K562 (cell line): ENCODE results near the gene DSCAM. TPM values are rescaled to one million over a fixed set of nuclear protein-coding genes. Genes with fewer than 3 reads are reported as not detected.

Source experiments
- ARID3A ChIP-seq: IDR thresholded peaks from 2 replicates; pipeline ENCODE4 v1.6.1; 2012; ENCODE audit warnings: low read depth, low read length, improper control_type of control experiment, borderline replicate concordance
- HNRNPL ChIP-seq: fragments of 200-400 bp; formaldehyde crosslinking; IDR thresholded peaks from 2 replicates; pipeline ENCODE4 v1.6.1; 2017; ENCODE audit warnings: low read depth, mild to moderate bottlenecking, low read length
- IFI16 ChIP-seq: fragments of 250-450 bp; sonication (Bioruptor Pico); IDR thresholded peaks from 2 replicates; pipeline ENCODE4 v2.1.2; 2022; ENCODE audit warnings: mild to moderate bottlenecking, inconsistent platforms
- LEF1 ChIP-seq: fragments of 450-650 bp; IDR thresholded peaks from 2 replicates; pipeline ENCODE4 v1.6.1; 2016; ENCODE audit warnings: mild to moderate bottlenecking
- RFX7 ChIP-seq: fragments of 250-450 bp; sonication (Bioruptor Pico); IDR thresholded peaks from 2 replicates; pipeline ENCODE4 v1.5.1; 2021; ENCODE audit warnings: mild to moderate bottlenecking
- TAF15 ChIP-seq: fragments of 200-400 bp; formaldehyde crosslinking; IDR thresholded peaks from 2 replicates; pipeline ENCODE4 v1.6.1; 2017; ENCODE audit warnings: mild to moderate bottlenecking, low read depth, low read length, moderate library complexity
- UBTF ChIP-seq, 2 experiments: IDR thresholded peaks; 2 replicates each; pipeline ENCODE4 v1.6.1; 2012; ENCODE audit warnings: improper control_type of control experiment in 2 of 2, low read depth in 2 of 2, low read length in 2 of 2, borderline replicate concordance in 1 of 2
- XRCC3 ChIP-seq: fragments of 450-650 bp; IDR thresholded peaks from 2 replicates; pipeline ENCODE4 v1.6.1; 2017; ENCODE audit warnings: mild to moderate bottlenecking, moderate library complexity
- ZBTB5 ChIP-seq: fragments of 450-650 bp; IDR thresholded peaks from 2 replicates; pipeline ENCODE4 v1.6.1; 2017; ENCODE audit warnings: antibody characterized with exemption
- ZFP1 ChIP-seq: fragments of 450-650 bp; formaldehyde crosslinking; IDR thresholded peaks from 2 replicates; pipeline ENCODE4 v1.4.0; 2020; ENCODE audit warnings: mild to moderate bottlenecking, mixed read lengths
- ZNF253 ChIP-seq: fragments of 250-450 bp; sonication (Bioruptor Pico); conservative IDR thresholded peaks from 2 replicates; pipeline ENCODE4 v1.6.1; 2021; ENCODE audit warnings: mild to moderate bottlenecking
- ZNF699 ChIP-seq: fragments of 250-450 bp; sonication (Bioruptor Pico); IDR thresholded peaks from 2 replicates; pipeline ENCODE4 v1.8.0; 2021; ENCODE audit warnings: mild to moderate bottlenecking, moderate library complexity; ENCODE audit not compliant: insufficient replicate concordance
- polyA plus RNA-seq, 8 experiments: library from polyadenylated mRNA; depleted of rRNA in 4 of 8; stranded (reverse) in 5 of 8; unstranded in 3 of 8; fragments of >200 nt; fragmentation: Nextera tagmentation in 2 of 8; fragmentation: Illumina TruSeq in 1 of 8; extraction: Ambion mirVana in 2 of 8; extraction: Trizol in 1 of 8; gene quantifications; 2 replicates each; pipeline versions ENCODE4 v1.2.1 to v1.2.3, GENCODE V29; 2011 to 2014; ENCODE audit warnings: inconsistent platforms in 1 of 8, missing spikeins in 1 of 8
- total RNA-seq, 7 experiments: library from RNA; depleted of rRNA in 6 of 7; stranded (reverse); fragments of >200 nt in 6 of 7; fragmentation: Illumina TruSeq in 2 of 7; extraction: Trizol in 2 of 7; gene quantifications; 2 replicates each; pipeline versions ENCODE4 v1.2.1 to v1.2.3, GENCODE V29; 2011 to 2021; ENCODE audit warnings: low replicate concordance in 1 of 7
- TF ChIP-seq, protein P1 (sequence below), 2 experiments: fragments of 450-650 bp; formaldehyde crosslinking in 1 of 2; IDR thresholded peaks; 2 replicates each; pipeline versions ENCODE4 v1.4.0 to v1.6.1; 2014 to 2020; ENCODE audit warnings: mild to moderate bottlenecking in 2 of 2, borderline replicate concordance in 1 of 2, low read depth in 1 of 2

DSCAM gene
- total and polyA plus RNA-seq, 9 of the 15 experiments (the other 6 are each of a cell fraction or from before 2014, with no cell fraction given), result not detected

GRCh38 chr21:40586575-40586974 is 260.4 kb downstream of the DSCAM start (continued):
- TF ChIP-seq, protein P1, sequence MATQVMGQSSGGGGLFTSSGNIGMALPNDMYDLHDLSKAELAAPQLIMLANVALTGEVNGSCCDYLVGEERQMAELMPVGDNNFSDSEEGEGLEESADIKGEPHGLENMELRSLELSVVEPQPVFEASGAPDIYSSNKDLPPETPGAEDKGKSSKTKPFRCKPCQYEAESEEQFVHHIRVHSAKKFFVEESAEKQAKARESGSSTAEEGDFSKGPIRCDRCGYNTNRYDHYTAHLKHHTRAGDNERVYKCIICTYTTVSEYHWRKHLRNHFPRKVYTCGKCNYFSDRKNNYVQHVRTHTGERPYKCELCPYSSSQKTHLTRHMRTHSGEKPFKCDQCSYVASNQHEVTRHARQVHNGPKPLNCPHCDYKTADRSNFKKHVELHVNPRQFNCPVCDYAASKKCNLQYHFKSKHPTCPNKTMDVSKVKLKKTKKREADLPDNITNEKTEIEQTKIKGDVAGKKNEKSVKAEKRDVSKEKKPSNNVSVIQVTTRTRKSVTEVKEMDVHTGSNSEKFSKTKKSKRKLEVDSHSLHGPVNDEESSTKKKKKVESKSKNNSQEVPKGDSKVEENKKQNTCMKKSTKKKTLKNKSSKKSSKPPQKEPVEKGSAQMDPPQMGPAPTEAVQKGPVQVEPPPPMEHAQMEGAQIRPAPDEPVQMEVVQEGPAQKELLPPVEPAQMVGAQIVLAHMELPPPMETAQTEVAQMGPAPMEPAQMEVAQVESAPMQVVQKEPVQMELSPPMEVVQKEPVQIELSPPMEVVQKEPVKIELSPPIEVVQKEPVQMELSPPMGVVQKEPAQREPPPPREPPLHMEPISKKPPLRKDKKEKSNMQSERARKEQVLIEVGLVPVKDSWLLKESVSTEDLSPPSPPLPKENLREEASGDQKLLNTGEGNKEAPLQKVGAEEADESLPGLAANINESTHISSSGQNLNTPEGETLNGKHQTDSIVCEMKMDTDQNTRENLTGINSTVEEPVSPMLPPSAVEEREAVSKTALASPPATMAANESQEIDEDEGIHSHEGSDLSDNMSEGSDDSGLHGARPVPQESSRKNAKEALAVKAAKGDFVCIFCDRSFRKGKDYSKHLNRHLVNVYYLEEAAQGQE (IDR thresholded peaks at IDR 0.05; ENCODE audit: borderline replicate concordance), result no peak
- TF ChIP-seq, protein P1 (CRISPR knock-in tag; IDR thresholded peaks at IDR 0.05; ENCODE audit: low read depth), result no peak
- TF ChIP-seq ZFP1 (CRISPR knock-in tag) (no peak), UBTF (IDR thresholded peaks at IDR 0.05; ENCODE audit: borderline replicate concordance in 1 of 2, low read depth in 2 of 2, low read length in 2 of 2) (no peak), ZBTB5 (no peak), ZNF253 (no peak), TAF15 (no peak), HNRNPL (no peak), XRCC3 (no peak), IFI16 (CRISPR knock-in tag) (no peak), RFX7 (CRISPR knock-in tag) (no peak), ZNF699 (CRISPR knock-in tag) (no peak), LEF1 (no peak), ARID3A (no peak)
